ENCODE results near the gene MAD1L1. TPM values are rescaled to one million over a fixed set of nuclear protein-coding genes. Genes with fewer than 3 reads are reported as not detected.
A peak's percentile ranks its signal among the peaks of the same experiment; 100 is the strongest.

Gene MAD1L1
- total RNA-seq, 2 donors from 2014 or later = 59.1 to 61.4 TPM

DNA sequence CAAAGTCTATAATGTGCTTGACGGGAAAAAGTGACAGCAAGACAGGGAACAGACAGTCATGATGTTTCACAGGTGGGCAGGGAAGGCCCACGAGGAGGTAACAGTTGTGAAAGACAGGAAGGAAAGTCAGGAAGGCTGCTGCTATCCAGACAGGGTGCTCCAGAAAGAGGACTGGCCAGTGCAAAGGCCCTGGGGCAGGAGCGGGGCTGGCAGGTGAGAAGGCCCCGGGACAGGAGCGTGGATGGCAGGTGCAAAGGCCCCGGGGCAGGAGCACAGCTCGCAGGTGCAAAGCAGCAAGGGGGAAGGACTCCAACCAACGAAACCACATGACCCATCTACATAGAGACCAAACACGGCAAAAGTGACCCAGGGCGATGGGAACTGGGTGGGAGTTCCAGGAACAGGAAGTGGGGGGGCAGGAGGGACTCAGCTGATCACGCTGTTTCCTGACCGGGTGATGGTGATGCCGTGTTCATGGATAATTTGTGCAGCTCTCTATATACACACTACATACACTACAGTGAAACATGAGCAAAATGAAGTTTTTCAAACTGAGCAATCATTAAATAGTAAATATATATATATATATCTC lies 138.2 kb downstream of the MAD1L1 start:
- no peak overlapping the region for H3K27ac Mint-ChIP-seq
- no peaks in the 10 kb centered on the region for H3K4me1 ChIP-seq (ENCODE audit: control insufficient read depth, insufficient read depth, low read length)
- H3K36me3 Mint-ChIP-seq (ENCODE audit: low read depth) = peaks cover 35% of the 10 kb centered on the region
- no peak overlapping the region for H3K27ac ChIP-seq (ENCODE audit: low read depth, low read length)
- peaks cover 6% of the 10 kb centered on the region for H3K36me3 ChIP-seq (ENCODE audit: control insufficient read depth, insufficient read depth, low read length)
- no peak overlapping the region for H3K9ac ChIP-seq (ENCODE audit: extremely low read depth, low read length, poor library complexity, severe bottlenecking)
- WGBS, 2 experiments (ENCODE audit: insufficient coverage in 1 of 2, insufficient read length in 1 of 2) = 88 to 95% methylated on average over 5 to 13 of the region's 13 CpGs
- no peak overlapping the region for H3K4me3 Mint-ChIP-seq
- H3K4me3 ChIP-seq (ENCODE audit: low read length) = no peak overlapping the region
- H3K27me3 Mint-ChIP-seq (ENCODE audit: insufficient read depth) = no peaks in the 10 kb centered on the region
- H3K4me1 Mint-ChIP-seq = no peaks in the 10 kb centered on the region
- TF ChIP-seq CTCF (conservative IDR thresholded peaks at IDR 0.05) = no peak
- H3K9me3 Mint-ChIP-seq = peaks cover 2% of the 10 kb centered on the region
- H3K9me3 ChIP-seq (ENCODE audit: control insufficient read depth, low read length) = no peaks in the 10 kb centered on the region
- H3K27me3 ChIP-seq (ENCODE audit: control insufficient read depth, insufficient read depth, low read length, poor library complexity, severe bottlenecking) = no peaks in the 10 kb centered on the region
- no peak for DNase-seq

DNA sequence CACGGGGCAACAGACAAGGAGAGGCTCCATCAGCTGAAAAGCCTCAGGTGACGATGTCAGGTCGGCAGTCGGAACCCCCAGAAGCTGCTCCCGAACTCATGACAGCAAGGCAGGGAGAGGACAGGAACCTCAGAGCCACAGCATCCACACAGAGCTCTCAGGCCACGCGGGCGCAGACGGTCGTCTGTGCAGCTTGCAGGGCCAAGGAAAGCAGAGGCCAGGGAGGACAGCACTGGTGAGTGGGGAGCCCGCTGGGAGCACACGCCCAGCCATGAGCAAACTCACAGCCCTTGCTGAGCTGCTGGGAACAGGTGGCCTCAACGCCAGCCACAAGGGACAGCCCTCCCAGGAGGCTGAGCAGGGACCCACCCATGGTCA lies 138.9 kb downstream of the MAD1L1 start:
- DNase-seq = no peak
- H3K4me1 Mint-ChIP-seq = no peaks in the 10 kb centered on the region
- peaks cover 35% of the 10 kb centered on the region for H3K36me3 Mint-ChIP-seq (ENCODE audit: low read depth)
- peaks cover 6% of the 10 kb centered on the region for H3K36me3 ChIP-seq (ENCODE audit: control insufficient read depth, insufficient read depth, low read length)
- H3K27ac ChIP-seq (ENCODE audit: low read depth, low read length) = no peak overlapping the region
- no peaks in the 10 kb centered on the region for H3K9me3 ChIP-seq (ENCODE audit: control insufficient read depth, low read length)
- no peak overlapping the region for H3K4me3 ChIP-seq (ENCODE audit: low read length)
- no peak overlapping the region for H3K9ac ChIP-seq (ENCODE audit: extremely low read depth, low read length, poor library complexity, severe bottlenecking)
- no peak for TF ChIP-seq CTCF (conservative IDR thresholded peaks at IDR 0.05)
- WGBS, 2 experiments (ENCODE audit: insufficient coverage in 1 of 2, insufficient read length in 1 of 2) = 92 to 94% methylated on average over 10 to 13 of the region's 13 CpGs
- no peaks in the 10 kb centered on the region for H3K4me1 ChIP-seq (ENCODE audit: control insufficient read depth, insufficient read depth, low read length)
- H3K9me3 Mint-ChIP-seq = peaks cover 2% of the 10 kb centered on the region
- peak overlapping the region; percentile 15 for H3K27ac Mint-ChIP-seq
- no peaks in the 10 kb centered on the region for H3K27me3 ChIP-seq (ENCODE audit: control insufficient read depth, insufficient read depth, low read length, poor library complexity, severe bottlenecking)
- H3K27me3 Mint-ChIP-seq (ENCODE audit: insufficient read depth) = no peaks in the 10 kb centered on the region
- no peak overlapping the region for H3K4me3 Mint-ChIP-seq

DNA sequence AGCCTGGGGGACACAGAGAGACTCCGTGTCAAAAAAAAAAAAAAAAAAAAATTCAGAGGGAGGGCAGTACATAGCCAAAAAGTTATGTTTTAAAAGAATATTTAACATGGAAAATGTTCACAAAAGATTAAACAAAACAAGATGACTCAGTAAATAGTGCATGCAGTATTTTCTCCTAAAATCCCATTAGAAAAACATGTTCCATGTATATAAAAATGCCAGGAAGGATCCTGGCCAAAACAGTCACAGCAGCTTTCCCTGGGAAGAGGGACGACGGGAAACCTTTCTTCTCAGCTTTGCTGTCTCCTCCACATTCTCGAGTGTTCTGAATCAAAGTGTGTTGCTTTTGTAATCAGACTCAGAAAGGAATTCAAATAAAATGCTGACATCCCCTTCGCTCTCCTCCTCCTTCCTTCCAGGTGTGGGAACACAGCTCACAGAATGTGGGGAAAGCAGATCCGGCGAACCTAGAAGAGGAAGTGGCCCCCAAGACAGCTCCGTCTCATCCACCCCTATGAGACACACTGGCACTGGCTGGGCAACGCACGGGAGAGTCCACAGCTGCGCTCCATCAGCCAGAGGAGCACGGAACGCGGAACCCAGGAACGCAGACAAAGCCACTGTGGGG lies 139.4 kb downstream of the MAD1L1 start:
- no peak for TF ChIP-seq CTCF (conservative IDR thresholded peaks at IDR 0.05)
- Histone ChIP-seq H3K4me3 (ENCODE audit: low read length) (no peak overlapping the region), H3K27ac (ENCODE audit: low read depth, low read length) (no peak overlapping the region), H3K9ac (ENCODE audit: extremely low read depth, low read length, poor library complexity, severe bottlenecking) (no peak overlapping the region), H3K9me3 (ENCODE audit: control insufficient read depth, low read length) (no peaks in the 10 kb centered on the region), H3K27me3 (ENCODE audit: control insufficient read depth, insufficient read depth, low read length, poor library complexity, severe bottlenecking) (no peaks in the 10 kb centered on the region), H3K36me3 (ENCODE audit: control insufficient read depth, insufficient read depth, low read length) (peaks cover 6% of the 10 kb centered on the region), H3K4me1 (ENCODE audit: control insufficient read depth, insufficient read depth, low read length) (no peaks in the 10 kb centered on the region)
- Mint-ChIP-seq H3K4me3 (no peak overlapping the region), H3K27me3 (ENCODE audit: insufficient read depth) (no peaks in the 10 kb centered on the region), H3K4me1 (no peaks in the 10 kb centered on the region), H3K27ac (peak overlapping the region; percentile 15), H3K36me3 (ENCODE audit: low read depth) (peaks cover 35% of the 10 kb centered on the region), H3K9me3 (peaks cover 2% of the 10 kb centered on the region)
- 93 to 98% methylated on average over 8 to 15 of the region's 15 CpGs for WGBS, 2 experiments (ENCODE audit: insufficient coverage in 1 of 2, insufficient read length in 1 of 2)
- no peak for DNase-seq

All from endodermal cell (in vitro differentiated cells).